Pons (tissue), 1 donor: ENCODE data around the gene HCN2.
"Not testable (repeated sequence)": the region's sequence is repeated elsewhere in the genome, so short reads cannot be mapped to it uniquely, and the experiment has no call there.

Experiments used
- DNase-seq: peaks from one replicate; pipeline ENCODE4 v3.0.0-alpha.2; 2016; ENCODE audit warnings: low spot score

The HCN2 gene

GRCh38 chr19:620166-620862 lies 30.6 kb downstream of the HCN2 start:
- DNase-seq: no peak

- not testable (repeated sequence) for DNase-seq
These were observed 31.5 kb downstream of the HCN2 start for GRCh38 chr19:621191-621590.

GRCh38 chr19:621819-622218 lies 32.1 kb downstream of the HCN2 start:
- DNase-seq: no peak

GRCh38 chr19:622666-623065 lies 33.0 kb downstream of the HCN2 start:
- no peak for DNase-seq

- no peak for DNase-seq
These were observed 33.7 kb downstream of the HCN2 start for GRCh38 chr19:623175-623916.

- no peak for DNase-seq
These were observed 34.3 kb downstream of the HCN2 start for GRCh38 chr19:623974-624373.

- no peak for DNase-seq
These were observed 34.9 kb downstream of the HCN2 start for GRCh38 chr19:624433-625109.

GRCh38 chr19:625257-625656 lies 35.6 kb downstream of the HCN2 start:
- no peak for DNase-seq

GRCh38 chr19:626566-626965 lies 36.9 kb downstream of the HCN2 start:
- not testable (repeated sequence) for DNase-seq

- DNase-seq: no peak
These were observed 38.5 kb downstream of the HCN2 start for GRCh38 chr19:628168-628567.

- not testable (repeated sequence) for DNase-seq
These were observed 39.8 kb downstream of the HCN2 start for GRCh38 chr19:629515-629914.

- DNase-seq: no peak
These were observed 40.5 kb downstream of the HCN2 start for GRCh38 chr19:629961-630714.

GRCh38 chr19:632579-633067 lies 42.9 kb downstream of the HCN2 start:
- no peak for DNase-seq

GRCh38 chr19:633068-633785 lies 43.5 kb downstream of the HCN2 start, which contains the start of gene POLRMT:
POLRMT (minus strand) TSS chr19:633537; CDS start chr19:633512, 25 bp downstream.
- DNase-seq: peak; percentile 98

- DNase-seq: no peak
These were observed 44.3 kb downstream of the HCN2 start for GRCh38 chr19:633786-634639.

- DNase-seq: no peak
These were observed 45.4 kb downstream of the HCN2 start for GRCh38 chr19:634975-635652.

- DNase-seq: no peak
These were observed 49.2 kb downstream of the HCN2 start for GRCh38 chr19:638906-639252.

- peak; percentile 71 for DNase-seq
These were observed 49.8 kb downstream of the HCN2 start, which contains the start of gene FGF22 for GRCh38 chr19:639253-640160. FGF22 (plus strand) TSS chr19:639879; CDS start chr19:639926, 47 bp downstream.

GRCh38 chr19:640161-640558 lies 50.5 kb downstream of the HCN2 start:
- no peak for DNase-seq
